T1000 (cell line): Measurements from ENCODE around the gene KCNQ1.

Source experiments
- DNase-seq: peaks from one replicate; lab custom pipeline; 2025; ENCODE audit warnings: mixed read lengths; lab: John Stamatoyannopoulos, UW

Gene KCNQ1

GRCh38 chr11:2550606-2550970 lies 105.8 kb downstream of the KCNQ1 start:
- no peak for DNase-seq

GRCh38 chr11:2551131-2551530 lies 106.3 kb downstream of the KCNQ1 start:
- DNase-seq: no peak

DNA sequence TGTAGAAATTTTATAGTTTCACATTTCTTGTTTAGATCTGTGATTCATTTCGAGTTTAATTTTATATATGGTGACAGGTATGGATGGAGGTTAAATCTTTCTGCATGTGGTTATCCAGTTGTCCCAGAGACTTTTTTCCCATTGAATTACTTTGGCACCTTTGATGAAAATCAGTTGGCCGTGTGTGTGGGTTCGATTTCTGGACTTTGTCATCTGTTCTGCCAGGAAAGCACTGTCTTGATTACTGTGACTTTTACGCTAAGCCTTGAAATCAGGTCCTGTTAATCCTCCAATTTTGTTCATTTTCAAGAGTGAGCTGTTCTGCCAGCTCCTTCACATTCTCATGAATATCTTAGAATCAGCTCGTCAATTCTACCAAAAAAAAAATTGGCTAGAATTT lies 107.4 kb downstream of the KCNQ1 start:
- no peak for DNase-seq

- no peak for DNase-seq
Observed at GRCh38 chr11:2553198-2553597, 108.4 kb downstream of the KCNQ1 start.

GRCh38 chr11:2553886-2554285 lies 109.1 kb downstream of the KCNQ1 start:
- DNase-seq: no peak

DNA sequence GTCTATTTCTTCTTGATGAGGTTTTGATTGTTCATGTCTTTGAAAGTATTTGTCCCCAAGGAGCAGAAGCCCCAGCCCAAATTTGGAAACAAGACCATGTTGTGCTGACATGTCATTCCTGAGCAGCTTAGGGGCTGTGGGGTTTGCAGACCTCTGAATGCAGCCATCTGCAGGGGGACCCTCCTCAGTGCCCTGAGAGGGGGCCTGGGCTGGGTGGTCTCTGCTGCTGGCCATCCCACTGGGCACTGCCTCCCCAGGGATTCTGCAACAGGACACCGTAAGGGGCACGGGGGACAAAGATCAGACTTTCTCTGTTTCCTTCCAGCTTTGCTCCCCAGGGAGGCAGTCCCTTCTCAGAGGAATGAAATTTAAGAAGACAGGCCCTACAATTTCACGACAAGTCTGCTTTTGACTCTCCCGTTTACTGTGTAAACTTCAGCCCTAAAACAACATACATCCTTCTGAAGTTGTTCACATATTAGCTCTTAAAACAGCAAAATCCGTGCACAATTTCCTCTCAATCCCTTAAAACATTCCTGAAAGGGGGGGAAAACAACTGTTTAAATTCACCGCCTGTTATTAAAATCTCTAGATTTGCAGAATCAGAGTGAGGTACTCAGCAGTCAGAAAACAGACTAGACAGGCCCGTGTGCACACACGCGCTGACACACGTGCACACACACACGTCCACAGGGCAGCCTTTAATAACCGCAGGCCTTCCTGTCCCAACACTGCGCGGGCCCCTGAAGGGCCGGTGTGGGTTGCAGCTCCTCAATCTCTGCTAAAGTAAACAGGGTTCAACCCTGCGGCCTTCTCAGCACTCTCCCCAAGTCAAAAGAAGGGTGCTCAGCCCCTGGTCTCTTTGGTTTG lies 109.8 kb downstream of the KCNQ1 start:
- no peak for DNase-seq

GRCh38 chr11:2555336-2555735 lies 110.5 kb downstream of the KCNQ1 start:
- no peak for DNase-seq

DNA sequence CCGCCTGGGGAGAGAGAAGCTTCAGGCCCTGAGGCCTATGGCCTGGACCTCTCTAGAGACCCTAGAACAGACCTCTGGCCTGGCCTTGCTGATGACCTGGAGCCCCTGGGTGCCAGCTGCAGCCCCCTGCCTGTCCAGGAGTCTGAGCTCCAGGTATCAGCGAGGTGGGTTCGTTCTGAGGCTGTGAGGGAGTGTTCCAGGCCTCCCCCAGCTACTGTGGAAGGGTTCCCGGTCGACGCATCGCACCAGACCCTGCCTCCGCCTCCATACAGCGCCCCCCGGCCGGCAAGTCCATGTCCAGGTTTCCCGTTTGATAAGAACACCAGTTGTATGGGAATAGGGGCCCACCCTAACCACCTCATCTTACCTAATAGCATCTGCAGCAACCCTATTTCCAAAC lies 111.1 kb downstream of the KCNQ1 start:
- no peak for DNase-seq

DNA sequence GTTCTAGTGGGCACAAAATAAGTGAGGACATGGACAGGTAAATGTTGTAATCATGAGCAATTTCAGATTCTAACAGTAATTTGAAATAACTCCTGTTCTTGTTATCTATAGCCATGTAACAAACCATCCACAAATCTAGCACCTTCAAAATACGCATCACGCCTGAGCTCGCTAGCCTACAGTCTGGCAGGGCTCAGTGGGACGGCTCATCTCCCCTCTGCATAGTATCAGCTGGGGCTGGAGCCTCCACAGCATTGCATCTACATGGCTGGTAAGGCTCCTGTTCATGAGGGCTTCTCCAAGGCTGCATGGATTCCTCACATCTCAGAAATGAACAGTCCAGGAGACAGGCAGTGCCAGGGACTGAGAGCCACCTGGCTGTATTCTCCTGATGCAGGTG lies 112.6 kb downstream of the KCNQ1 start:
- no peak for DNase-seq

DNA sequence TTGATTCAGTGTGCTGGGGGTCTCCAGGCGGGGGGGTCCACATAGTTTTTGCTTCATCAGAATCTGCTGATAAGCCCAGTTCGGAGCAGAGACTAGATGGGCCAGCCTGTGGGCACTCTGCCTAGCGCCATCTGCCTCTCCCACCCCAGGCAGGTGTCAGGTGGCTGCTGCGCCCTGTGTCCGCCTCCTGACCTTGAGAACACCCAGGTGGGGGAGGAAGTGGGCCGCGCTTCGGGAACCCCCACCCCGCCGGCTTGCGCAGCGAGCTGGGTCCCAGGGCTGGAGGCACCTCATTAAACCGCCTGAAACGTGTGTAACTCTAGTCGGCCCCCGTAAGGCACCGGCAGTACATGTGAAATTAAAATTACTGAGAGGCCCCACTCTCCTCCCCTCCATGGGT lies 113.6 kb downstream of the KCNQ1 start:
- DNase-seq: no peak

GRCh38 chr11:2558861-2559526 lies 114.2 kb downstream of the KCNQ1 start:
- no peak for DNase-seq

- DNase-seq: no peak
Observed at GRCh38 chr11:2559527-2560311, 114.9 kb downstream of the KCNQ1 start.

- no peak for DNase-seq
Observed at GRCh38 chr11:2561696-2562581, 117.1 kb downstream of the KCNQ1 start.

- no peak for DNase-seq
Observed at GRCh38 chr11:2562890-2563212, 118.0 kb downstream of the KCNQ1 start.

GRCh38 chr11:2563213-2564007 lies 118.6 kb downstream of the KCNQ1 start:
- DNase-seq: no peak

- no peak for DNase-seq
Observed at GRCh38 chr11:2564008-2564530, 119.3 kb downstream of the KCNQ1 start.

GRCh38 chr11:2564588-2565425 lies 120.0 kb downstream of the KCNQ1 start:
- DNase-seq: no peak

- DNase-seq: no peak
Observed at GRCh38 chr11:2565447-2566222, 120.8 kb downstream of the KCNQ1 start.
